MV-4-11 (cell line): ENCODE data around the gene ZNF507.
"Not testable (repeated sequence)": the region's sequence is repeated elsewhere in the genome, so short reads cannot be mapped to it uniquely, and the experiment has no call there.

Experiments used
- DNase-seq: peaks from one replicate; lab custom pipeline; 2025; lab: John Stamatoyannopoulos, UW

Gene ZNF507

GRCh38 chr19:32415246-32415645, 69.8 kb downstream of the ZNF507 start:
- DNase-seq = no peak

GRCh38 chr19:32415669-32416068, 70.3 kb downstream of the ZNF507 start:
- no peak for DNase-seq

- no peak for DNase-seq
These were observed 71.5 kb downstream of the ZNF507 start for GRCh38 chr19:32416749-32417456.

- DNase-seq = no peak
These were observed 72.7 kb downstream of the ZNF507 start for GRCh38 chr19:32418155-32418554.

GRCh38 chr19:32421589-32422361, 76.4 kb downstream of the ZNF507 start:
- peak; percentile 99 for DNase-seq

GRCh38 chr19:32422435-32422834, 77.0 kb downstream of the ZNF507 start:
- no peak for DNase-seq

- DNase-seq = not testable (repeated sequence)
These were observed 78.5 kb downstream of the ZNF507 start for GRCh38 chr19:32423944-32424343.

GRCh38 chr19:32427536-32427935, 82.1 kb downstream of the ZNF507 start:
- DNase-seq = no peak

GRCh38 chr19:32436692-32437091, 91.3 kb downstream of the ZNF507 start:
- DNase-seq = no peak

GRCh38 chr19:32437096-32437495, 91.7 kb downstream of the ZNF507 start:
- no peak for DNase-seq
